Measurements from ENCODE around the gene PPM1L.

PPM1L gene

GRCh38 chr3:160808838-160809237 is 52.8 kb downstream of the PPM1L start:
- no peak for DNase-seq (ENCODE audit: low spot score)

DNA sequence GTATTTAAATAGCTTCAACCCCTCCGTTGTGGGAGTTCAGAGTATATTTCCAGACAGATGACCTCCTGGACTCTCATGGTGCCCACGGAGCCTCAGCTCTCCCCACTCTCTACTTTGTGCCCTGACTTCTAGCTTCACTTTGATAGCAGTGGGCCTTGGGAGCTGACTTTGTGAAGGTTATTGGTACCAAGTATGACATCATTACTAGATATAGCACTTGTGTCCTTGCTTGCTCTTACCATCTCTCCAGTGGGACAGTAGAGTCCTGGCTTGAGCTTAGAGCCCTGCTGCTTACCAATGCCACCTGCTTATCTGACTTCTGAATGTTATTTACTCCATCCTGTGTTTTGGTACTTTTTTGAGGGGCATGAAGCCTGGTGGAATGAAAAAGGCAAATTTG is 53.4 kb downstream of the PPM1L start:
- DNase-seq (ENCODE audit: low spot score), result no peak

GRCh38 chr3:160810362-160811236 is 54.6 kb downstream of the PPM1L start:
- no peak for DNase-seq (ENCODE audit: low spot score)

GRCh38 chr3:160811237-160811548 is 55.2 kb downstream of the PPM1L start:
- DNase-seq (ENCODE audit: low spot score), result no peak

DNA sequence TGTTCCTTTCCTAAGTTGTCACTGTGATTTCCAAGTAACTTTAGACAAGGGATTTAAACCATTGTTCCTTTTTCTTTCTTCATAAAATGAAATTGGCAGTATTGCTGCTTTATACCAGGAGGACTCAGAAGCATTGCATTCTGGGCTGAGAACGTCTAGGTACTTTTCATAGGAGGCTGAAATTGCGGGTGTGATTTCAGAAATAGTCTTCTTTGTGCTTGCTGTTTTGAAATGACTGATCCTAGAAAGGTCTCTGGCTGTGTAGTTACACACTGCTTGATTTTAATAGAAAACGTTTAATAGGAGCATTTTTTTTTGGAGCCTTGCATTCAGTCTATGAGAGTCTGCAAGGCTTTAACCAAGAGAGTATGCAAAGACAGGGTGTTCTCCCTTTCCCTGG is 56.3 kb downstream of the PPM1L start:
- DNase-seq (ENCODE audit: low spot score), result no peak

GRCh38 chr3:160815280-160815679 is 59.2 kb downstream of the PPM1L start:
- DNase-seq (ENCODE audit: low spot score), result no peak

DNA sequence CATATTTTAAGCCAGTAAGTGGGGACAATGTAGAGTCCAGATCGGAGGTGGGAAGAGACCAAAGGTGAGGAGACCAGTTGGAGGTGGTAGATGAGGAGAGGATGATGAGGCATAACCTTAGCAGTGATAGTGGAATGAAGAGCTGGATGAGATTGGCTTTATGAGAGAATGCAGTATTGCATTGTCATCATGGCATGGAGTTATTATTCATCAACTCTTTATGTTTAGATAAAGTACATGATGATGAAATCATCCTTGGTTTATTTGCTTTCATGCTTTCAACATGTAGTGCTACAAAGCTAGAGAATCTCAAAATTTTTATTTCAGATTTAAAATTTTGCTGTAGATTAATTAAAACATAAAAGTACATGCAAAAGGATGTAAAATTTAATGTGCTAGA is 64.0 kb downstream of the PPM1L start:
- DNase-seq (ENCODE audit: low spot score), result no peak

GRCh38 chr3:160820430-160820829 is 64.4 kb downstream of the PPM1L start:
- DNase-seq (ENCODE audit: low spot score), result no peak

DNA sequence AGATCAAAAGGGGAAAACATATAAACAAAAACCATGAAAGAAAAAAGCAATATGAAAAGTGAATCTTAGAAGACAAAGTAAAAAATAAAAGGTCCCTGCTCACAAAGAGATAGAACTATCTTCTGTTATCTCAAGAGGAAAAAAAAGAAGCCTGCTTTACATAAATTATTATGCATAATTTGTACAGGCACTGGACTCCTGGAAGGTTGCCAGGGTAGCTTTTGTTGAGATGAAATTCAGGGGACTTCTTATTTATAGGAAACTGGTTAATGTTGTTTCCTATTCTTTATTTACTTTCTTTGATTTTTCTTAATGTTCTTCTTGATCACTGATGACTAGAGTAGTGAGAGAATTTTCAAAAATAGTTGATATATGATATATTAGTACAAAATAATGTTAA is 66.9 kb downstream of the PPM1L start:
- no peak for DNase-seq (ENCODE audit: low spot score)

GRCh38 chr3:160825311-160825800 is 69.3 kb downstream of the PPM1L start:
- no peak for DNase-seq (ENCODE audit: low spot score)

DNA sequence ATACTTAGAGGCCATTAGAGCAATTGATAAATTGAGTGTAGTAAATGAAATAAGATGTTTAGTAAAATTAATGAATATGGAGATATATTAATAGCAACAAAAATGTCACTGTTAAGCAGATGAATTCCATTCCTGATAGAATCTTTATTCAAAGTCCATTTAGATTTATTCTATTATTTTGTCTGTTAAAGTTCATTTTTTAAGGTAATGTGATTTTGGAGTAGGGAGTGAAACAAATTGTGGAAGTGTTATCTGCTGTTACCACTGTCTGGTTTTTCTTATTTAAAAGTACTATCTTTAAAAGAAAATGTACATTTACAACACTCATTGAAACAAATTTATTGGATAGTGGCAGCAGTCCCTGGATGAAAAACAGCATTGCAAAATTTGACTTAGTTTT is 70.4 kb downstream of the PPM1L start:
- no peak for DNase-seq (ENCODE audit: low spot score)

GRCh38 chr3:160826991-160827390 is 71.0 kb downstream of the PPM1L start:
- no peak for DNase-seq (ENCODE audit: low spot score)

- no peak for DNase-seq (ENCODE audit: low spot score)
Measured at GRCh38 chr3:160827516-160827915, 71.5 kb downstream of the PPM1L start.

DNA sequence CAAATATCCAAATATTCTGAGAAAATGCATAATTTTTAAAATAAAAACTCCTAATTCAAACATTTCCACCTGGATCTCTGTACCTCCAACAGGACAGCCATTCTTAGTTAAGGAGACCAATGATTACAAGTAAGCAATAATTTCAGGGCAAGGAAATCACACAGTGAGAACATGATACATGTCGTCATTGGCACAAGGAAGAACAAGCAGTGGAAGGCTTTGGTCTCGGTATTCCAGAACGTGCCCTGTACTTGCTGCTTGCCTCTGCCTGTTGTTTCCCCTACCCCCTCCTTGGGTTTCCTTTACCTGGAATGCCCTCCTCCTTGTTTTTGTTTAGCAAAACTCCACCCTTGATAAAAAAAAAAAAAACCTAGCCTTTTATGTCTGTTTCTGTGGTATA is 72.8 kb downstream of the PPM1L start:
- DNase-seq (ENCODE audit: low spot score), result no peak

DNA sequence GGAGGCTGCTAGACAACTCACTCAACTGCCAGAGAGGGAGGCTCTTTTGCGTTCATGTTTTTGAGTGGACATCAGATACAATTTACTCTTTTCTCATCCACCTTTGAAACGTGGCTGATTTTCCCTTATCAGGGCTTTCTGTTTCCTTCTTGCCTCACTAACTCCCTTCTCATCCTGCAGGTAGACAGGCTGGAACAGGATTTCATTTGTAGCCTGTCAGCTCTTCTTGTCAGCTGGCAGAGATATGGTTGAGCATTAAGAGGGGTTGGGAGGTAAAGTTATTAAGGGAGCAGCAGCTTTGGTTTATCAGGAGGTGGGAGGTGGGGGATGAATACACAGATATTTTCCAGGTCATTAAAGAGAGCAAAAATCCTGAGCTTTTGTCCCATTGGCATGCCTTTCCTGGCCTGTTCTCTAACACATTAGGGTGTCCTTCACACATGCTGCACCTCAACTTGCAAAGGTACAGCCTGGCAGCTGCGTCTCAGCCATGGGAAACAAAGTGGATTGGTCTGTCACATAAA is 73.5 kb downstream of the PPM1L start:
- no peak for DNase-seq (ENCODE audit: low spot score)

- no peak for DNase-seq (ENCODE audit: low spot score)
Measured at GRCh38 chr3:160830796-160831195, 74.8 kb downstream of the PPM1L start.

DNA sequence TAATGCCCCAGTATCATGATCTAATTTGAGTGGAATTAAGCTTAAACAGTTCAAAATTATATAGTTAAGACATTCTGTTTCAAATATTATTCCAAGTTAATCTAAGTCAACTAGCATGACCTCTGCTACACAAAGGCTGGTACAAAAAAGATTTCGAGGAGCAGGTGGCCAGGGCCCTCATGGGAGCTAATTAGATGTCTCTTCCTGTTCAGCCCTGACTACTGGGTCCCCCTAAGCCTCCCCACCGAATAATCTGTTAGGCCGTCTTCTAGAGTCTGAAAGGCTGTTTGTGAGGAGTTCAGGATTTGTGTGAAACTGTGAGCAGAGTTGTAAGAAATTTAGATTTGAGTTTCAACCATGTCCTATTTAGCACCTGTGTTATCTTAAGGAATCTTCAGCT is 75.4 kb downstream of the PPM1L start:
- no peak for DNase-seq (ENCODE audit: low spot score)

DNA sequence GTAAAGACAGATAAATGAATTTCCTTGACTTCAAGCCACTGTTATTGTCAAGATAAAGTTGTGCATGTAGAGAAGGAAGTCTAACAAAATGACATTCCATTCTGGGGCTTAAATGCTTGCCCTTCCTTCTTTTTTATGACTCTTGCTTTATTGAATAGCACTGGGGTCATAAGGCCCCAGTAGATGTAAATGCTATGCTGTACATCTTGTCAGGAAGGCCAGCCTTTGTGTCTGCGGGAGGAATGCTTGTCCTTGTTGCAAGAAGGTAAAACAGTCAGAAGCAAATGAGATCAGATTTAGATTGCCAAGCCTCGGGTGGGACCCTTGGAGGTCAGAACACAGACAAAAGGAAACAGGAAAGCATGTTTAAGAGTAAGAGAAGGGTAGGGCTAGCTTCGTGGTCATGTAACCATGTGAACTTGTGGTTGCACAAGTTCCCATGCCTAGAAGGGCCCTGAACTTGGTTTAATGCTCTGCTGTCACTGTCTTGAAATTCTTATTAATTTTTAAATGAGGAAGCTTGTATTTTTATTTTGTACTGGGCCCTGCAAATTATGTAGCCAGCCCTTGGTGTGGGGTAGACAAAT is 81.5 kb downstream of the PPM1L start:
- no peak for DNase-seq (ENCODE audit: low spot score)

- no peak for DNase-seq (ENCODE audit: low spot score)
Measured at GRCh38 chr3:160840590-160840989, 84.6 kb downstream of the PPM1L start.

GRCh38 chr3:160841455-160841854 is 85.4 kb downstream of the PPM1L start:
- no peak for DNase-seq (ENCODE audit: low spot score)

DNA sequence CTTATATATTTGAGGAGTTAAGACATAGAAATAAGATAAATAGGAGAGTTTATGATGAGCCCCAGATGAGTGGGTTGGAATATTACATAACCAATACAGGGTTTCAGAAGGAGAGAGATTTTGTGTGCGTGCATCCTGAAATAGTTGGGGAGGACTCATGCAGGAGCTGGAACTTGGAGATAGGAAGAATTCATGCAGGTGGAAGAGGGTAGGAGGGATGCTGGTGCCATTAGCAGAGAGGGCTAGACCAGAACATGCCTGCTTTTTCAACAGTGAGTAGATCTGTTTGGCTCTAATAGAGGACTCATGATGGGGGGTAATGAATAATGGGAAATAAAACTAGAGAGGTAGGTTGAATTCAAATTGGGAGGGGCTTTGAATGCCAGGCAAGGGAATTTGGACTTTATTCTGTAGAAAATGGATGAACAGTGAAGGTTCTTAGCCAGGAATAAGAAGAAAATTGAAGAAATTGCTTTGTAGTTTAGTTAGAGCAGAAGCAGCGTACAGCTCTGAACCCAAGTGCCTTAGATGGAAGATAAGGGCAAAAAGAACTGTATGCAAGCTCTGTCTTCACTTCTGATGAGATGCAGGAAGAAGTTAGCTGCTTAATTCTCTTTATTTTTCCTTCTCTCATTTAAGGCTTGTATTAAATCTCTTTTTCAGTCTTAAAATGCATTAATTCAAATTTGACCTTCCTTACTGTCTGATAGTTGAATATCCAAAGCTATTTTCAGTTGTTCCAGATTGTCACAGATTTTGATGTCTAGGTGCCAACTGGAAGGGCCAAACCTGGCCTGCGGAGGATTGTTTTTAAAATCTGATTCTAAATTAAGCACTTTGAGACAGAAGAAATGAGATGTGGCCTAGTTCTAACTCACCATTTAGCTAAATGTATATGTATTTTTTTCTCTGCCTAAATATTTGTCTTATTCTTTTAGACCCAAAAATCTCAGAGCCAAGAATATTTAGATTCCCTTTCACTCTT is 86.3 kb downstream of the PPM1L start:
- DNase-seq (ENCODE audit: low spot score), result no peak

GRCh38 chr3:160851629-160852210 is 95.7 kb downstream of the PPM1L start:
- DNase-seq (ENCODE audit: low spot score), result no peak
